HFF-Myc (cell line): ENCODE results near the gene CCDC107.

Source experiments
- DNase-seq: peaks from one replicate; pipeline ENCODE4 v3.0.0-alpha.2; 2011; ENCODE audit warnings: low read depth; ENCODE audit errors: extremely low read depth
- H3K4me3 ChIP-seq: replicated peaks from 2 replicates; pipeline ENCODE4 v1.5.1; 2011; ENCODE audit warnings: low read depth, mild to moderate bottlenecking, control low read depth, low read length
- CTCF ChIP-seq: IDR thresholded peaks from 2 replicates; pipeline ENCODE4 v1.5.1; 2012; ENCODE audit warnings: mild to moderate bottlenecking, low read depth, low read length, control low read depth; ENCODE audit errors: missing control alignments

CCDC107 gene

GRCh38 chr9:35673132-35674024 is 15.3 kb downstream of the CCDC107 start, which contains the start of gene CA9:
Gene CA9 (plus strand): TSS chr9:35673928. CDS start chr9:35673960, 32 bp downstream.
- H3K4me3 ChIP-seq, result no peak within 1 kb of the TSS

DNA sequence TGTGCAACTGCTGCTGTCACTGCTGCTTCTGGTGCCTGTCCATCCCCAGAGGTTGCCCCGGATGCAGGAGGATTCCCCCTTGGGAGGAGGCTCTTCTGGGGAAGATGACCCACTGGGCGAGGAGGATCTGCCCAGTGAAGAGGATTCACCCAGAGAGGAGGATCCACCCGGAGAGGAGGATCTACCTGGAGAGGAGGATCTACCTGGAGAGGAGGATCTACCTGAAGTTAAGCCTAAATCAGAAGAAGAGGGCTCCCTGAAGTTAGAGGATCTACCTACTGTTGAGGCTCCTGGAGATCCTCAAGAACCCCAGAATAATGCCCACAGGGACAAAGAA is 15.9 kb downstream of the CCDC107 start:
- DNase-seq, result no peak
- no peak for TF ChIP-seq CTCF
- no peak overlapping the region for H3K4me3 ChIP-seq

More at GRCh38 chr9:35673132-35674024, 15.3 kb downstream of the CCDC107 start, which contains the start of gene CA9:
- no peak for TF ChIP-seq CTCF
- DNase-seq, result no peak

DNA sequence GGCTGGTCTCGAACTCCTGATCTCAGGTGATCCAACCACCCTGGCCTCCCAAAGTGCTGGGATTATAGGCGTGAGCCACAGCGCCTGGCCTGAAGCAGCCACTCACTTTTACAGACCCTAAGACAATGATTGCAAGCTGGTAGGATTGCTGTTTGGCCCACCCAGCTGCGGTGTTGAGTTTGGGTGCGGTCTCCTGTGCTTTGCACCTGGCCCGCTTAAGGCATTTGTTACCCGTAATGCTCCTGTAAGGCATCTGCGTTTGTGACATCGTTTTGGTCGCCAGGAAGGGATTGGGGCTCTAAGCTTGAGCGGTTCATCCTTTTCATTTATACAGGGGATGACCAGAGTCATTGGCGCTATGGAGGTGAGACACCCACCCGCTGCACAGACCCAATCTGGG is 17.1 kb downstream of the CCDC107 start:
- TF ChIP-seq CTCF, result no peak
- DNase-seq, result no peak
- H3K4me3 ChIP-seq, result no peak overlapping the region

GRCh38 chr9:35675732-35676392 is 17.8 kb downstream of the CCDC107 start:
- no peak for TF ChIP-seq CTCF
- DNase-seq, result no peak
- peak overlapping the region; percentile 36 for H3K4me3 ChIP-seq

DNA sequence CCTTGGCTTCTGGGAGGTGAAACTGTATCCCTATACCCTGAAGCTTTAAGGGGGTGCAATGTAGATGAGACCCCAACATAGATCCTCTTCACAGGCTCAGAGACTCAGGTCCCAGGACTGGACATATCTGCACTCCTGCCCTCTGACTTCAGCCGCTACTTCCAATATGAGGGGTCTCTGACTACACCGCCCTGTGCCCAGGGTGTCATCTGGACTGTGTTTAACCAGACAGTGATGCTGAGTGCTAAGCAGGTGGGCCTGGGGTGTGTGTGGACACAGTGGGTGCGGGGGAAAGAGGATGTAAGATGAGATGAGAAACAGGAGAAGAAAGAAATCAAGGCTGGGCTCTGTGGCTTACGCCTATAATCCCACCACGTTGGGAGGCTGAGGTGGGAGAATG is 21.0 kb downstream of the CCDC107 start:
- no peak for TF ChIP-seq CTCF
- H3K4me3 ChIP-seq, result no peak overlapping the region
- no peak for DNase-seq

- no peak for DNase-seq
- TF ChIP-seq CTCF, result no peak
- no peak overlapping the region for H3K4me3 ChIP-seq
Observed at GRCh38 chr9:35679766-35680330, 21.8 kb downstream of the CCDC107 start.
